ENCODE data around the gene KRTAP10-11.
"Not testable (repeated sequence)": the region's sequence is repeated elsewhere in the genome, so short reads cannot be mapped to it uniquely, and the experiment has no call there.

Gene KRTAP10-11

DNA sequence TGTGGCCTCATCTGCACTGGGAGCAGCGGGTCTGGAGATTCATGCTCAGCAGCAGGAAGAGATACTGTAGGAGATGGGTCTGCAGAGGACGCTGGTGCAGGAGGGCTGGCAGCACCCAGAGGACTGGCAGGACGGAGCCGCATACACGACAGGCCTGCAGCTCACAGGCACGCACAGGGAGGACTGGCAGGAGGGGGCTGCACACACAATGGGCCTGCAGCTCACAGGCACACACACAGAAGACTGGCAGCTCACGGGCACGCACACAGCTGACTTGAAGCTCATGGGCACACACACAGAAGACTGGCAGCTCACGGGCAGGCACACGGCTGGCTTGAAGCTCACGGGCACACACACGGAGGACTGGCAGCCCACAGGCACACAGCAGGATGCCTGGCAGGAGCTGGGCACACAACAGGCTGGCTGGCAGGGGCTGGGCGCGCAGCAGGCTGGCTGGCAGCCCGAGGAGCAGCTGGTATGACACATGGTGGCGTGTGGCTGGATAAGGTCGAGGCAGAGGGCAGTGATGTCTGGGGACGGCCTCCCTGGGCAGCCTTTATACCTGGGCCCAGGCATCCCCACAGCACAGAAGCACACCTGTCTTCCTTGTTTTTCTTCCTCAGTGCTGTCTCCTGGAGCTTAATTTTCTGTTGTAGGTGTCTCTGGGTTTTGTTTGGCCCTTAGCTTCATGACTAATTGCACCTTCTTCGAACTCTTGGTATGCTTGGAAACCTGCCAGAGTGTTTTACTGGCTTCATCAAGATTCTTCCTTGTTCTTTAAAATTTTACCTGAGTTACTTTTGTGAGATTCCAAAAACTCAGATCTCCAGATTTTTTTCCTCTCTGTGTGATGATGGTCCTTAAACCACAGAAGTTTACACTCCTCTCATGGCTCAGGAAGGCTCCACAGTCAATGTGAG lies 20.4 kb downstream of the KRTAP10-11 start, which contains the start of gene KRTAP12-2:
TSS of gene KRTAP12-2 (minus strand) at position 527 of the 920 bp plus-strand sequence. CDS start at position 486, 41 bp downstream.
- no peak for DNase-seq (ENCODE audit: low read depth)

DNA sequence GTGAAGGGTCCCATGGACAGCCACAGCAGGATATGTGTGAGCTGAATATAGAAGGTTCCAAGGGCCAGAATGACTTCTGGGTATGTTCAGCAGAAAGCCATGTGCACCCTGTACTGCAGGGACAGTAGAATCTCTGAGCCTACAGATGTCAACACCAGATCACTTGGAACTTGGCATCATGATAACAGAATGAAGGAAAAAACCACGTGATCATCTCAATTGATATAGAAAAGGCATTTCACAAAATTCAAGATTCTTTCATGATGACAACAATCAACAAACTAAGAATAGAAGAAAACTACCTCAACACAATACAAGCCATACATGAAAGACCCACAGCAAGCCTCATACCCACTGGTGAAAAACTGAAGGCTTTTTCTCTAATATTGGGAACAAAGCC lies 21.4 kb downstream of the KRTAP10-11 start:
- no peak for DNase-seq (ENCODE audit: low read depth)

DNA sequence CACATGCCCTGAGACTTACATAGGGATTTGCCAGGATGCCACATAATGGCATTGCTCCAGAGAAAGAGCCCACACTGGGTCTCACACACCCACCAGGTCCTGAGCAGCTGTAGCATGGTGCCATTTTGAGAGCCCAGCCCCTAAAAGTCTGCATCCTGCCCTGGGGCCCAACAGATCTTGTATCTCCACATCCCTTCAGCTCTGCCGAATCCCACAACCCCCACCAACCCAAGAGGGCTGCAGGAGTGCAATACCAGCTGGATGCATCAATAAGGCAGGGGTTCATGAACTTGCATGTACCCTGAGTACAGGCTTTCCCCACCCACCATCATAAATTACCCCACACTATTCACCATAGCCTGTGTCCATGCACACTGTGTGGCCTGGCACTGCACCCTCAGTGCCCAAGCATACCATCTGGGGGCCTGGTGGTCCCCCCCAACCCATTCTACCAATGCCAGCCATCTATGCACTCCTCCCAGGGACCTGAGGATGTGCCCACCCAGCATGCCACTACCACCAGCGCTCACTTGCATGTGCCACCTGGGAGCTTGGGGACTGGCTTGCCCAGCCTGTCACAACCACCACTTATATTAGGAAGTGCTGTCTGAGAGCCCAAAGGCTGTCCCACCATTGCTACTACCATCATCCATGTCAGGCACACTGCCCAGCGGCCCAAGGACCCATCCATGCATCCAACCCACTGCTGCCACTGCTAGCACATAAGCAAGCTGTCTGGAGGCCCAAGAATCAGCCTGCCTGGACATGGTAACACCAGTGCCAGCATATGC lies 24.6 kb downstream of the KRTAP10-11 start:
- no peak for DNase-seq (ENCODE audit: low read depth)

DNA sequence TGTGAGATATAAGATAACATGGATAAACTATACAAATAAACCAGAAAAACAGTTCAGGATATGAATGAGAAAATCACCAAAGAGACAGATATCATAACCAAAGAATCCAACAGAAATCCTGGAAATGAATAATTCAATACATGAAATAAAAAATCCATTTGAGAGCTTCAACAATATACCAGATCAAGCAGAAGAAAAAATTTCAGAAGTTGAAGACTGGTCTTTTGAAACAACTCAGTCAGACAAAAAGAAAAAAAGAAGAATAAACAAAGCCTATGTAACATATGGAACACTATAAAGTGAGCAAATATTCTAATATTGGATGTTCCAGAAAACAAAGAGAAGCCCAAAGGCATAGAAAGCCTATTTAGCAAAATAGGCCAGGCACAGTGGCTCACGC lies 25.7 kb downstream of the KRTAP10-11 start:
- DNase-seq (ENCODE audit: low read depth), result no peak

- no peak for DNase-seq (ENCODE audit: low read depth)
Measured at GRCh38 chr21:44677881-44678280, 31.7 kb downstream of the KRTAP10-11 start.

GRCh38 chr21:44681152-44681551 lies 34.9 kb downstream of the KRTAP10-11 start:
- DNase-seq (ENCODE audit: low read depth), result no peak

DNA sequence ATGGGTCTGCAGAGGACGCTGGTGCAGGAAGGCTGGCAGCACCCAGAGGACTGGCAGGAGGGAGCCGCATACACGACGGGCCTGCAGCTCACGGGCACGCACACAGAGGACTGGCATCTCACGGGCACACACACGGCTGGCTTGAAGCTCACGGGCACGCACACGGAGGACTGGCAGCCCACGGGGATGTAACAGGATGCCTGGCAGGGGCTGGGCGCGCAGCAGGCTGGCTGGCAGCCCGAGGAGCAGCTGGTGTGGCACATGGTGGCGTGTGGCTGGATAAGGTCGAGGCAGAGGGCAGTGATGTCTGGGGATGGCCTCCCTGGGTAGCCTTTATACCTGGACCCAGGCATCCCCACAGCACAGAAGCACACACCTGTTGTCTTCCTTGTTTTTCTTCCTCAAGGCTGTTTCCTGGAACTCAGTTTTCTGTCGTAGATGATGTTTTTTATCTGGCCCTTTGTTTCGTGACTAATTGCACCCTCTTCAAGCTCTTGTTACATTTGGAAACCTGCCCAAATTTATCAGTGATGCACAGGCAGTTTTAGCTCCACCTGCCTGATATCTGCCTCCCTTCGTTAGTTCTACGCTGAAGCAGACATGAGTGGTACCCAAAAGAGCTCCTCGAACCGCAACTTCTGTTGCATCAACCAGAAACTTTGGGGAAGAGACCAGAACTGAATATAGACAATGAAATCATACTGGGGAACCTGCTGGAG lies 35.8 kb downstream of the KRTAP10-11 start, which contains the start of gene KRTAP12-1:
TSS of gene KRTAP12-1 (minus strand) at position 303 of the 719 bp plus-strand sequence. CDS start at position 263, 40 bp downstream.
- DNase-seq (ENCODE audit: low read depth), result no peak

GRCh38 chr21:44682580-44683151 lies 36.5 kb downstream of the KRTAP10-11 start:
- no peak for DNase-seq (ENCODE audit: low read depth)

DNA sequence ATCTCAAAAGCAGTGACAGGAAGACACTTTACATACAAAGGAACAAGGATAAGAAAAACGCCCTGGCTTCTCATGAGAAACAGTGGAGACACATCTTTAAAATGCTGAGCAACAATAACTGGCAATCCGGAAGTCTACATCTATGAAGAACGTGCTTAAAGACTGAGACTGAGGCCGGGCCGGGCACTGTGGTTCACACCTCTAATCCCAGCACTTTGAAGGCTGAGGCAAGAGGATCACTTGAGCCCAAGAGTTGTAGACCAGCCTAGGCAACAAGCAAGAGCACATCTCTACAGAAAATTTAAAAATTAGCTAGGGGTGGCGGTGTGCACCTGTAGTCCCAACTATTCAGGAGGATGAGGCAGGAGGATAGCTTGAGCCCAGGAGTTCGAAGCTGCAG lies 37.9 kb downstream of the KRTAP10-11 start:
- DNase-seq (ENCODE audit: low read depth), result no peak

DNA sequence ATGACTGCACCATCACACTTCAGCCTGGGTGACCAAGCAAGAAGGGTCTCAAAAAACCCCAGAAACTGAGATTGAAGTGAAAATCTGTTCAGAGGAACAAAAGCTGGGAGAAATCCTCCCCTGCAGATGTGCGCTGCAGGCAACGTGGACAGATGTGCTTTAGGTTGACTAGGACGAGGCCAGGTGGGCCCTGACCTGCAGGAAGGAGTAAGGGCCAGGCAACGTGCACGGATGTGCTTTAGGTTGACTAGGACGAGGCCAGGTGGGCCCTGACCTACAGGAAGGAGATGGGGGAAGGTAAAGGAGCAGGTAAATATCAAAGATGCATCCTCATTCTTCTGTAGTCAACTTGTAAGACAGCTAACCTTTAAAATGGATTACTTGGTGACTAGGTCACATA lies 38.3 kb downstream of the KRTAP10-11 start:
- no peak for DNase-seq (ENCODE audit: low read depth)

- not testable (repeated sequence) for DNase-seq (ENCODE audit: low read depth)
Measured at GRCh38 chr21:44685050-44685449, 38.8 kb downstream of the KRTAP10-11 start.

DNA sequence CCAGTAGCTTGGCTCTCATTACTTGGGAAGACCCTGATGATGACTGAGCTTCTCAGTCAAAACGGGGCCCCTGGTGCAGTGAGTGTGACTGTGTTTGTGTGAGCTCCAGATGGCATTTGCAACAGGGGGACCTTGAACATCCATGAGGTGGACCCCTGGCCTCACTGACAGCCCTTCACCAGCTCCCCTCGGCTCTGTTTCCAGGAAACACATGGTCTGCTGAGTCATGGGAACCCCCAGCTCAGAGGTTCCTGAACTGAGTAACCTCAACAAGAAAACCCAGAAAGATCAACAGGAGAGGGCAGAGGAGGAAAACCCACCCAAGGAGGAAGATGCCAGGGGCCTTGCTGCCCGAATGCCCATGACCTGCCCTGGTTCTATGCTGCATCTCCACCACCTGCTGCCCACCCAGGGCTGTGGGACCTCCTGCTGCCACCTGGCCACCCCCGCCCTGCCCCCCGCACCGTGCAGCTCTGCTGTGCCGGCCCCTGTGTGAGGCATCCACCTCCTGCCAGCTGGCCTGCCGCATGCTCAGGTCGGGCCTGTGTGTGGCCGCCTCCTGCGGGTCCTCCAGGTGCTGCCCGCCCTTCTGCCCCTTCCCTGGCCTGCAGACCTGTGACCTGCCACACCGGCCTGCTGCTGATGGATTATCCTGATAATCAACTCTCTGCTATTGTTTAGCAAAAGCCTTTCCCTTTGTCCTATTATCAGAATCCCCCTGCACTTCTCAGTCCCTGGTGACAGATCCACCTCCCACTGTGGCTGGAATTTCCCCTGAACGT lies 40.0 kb downstream of the KRTAP10-11 start:
- no peak for DNase-seq (ENCODE audit: low read depth)

DNA sequence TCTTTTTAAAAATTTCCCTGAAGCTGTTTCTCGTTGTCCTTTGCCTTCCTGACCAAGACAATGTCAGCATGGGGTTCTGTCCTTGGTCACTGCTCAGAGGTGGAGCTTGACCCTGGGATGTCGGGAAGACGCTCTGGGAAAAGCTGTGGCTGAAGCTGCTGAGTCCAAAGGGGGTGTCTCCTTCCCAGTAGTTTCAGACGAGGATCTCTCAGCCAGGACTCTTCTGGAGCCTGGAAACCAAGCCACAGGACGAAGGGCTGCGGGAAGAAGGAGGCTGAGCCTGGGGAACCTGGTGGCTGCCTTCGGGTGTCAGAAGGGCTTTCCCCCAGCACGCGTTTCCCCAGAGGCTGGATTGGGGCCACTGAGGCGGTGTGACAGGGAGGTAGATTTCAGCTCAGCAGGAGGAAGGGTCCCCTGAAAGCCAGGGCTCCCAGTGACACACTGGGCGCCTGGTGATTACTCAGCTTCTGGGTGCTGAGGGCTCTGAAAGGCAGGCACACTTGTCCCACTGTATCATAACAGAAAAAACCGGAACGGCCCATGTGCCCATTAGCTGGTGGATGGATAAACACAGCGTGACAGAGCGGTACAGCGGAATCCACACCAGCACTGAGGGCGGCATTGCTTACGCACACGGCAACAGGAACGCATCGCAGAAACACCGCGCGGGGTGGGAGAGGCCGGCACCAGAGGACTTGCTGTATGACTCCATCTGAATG lies 40.8 kb downstream of the KRTAP10-11 start:
- DNase-seq (ENCODE audit: low read depth), result no peak

DNA sequence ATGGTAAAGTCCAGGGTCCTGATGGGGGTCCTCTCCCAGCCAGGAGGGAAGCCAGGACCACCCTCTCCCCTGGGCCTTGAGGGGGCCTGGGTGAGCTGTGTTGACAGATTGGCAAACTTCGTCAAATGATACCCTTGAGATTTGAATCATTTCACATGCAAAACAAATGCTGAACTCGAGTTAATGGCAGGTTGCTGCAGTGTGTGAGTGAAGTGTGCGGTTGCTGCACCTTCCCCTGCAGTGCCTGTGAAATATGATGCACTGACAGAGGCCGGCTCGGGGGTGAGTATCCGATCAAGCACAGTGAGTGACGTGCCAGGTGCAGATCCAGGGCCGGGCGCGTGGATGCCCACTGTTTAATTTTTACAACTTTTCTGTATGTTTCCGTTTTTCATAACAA lies 41.5 kb downstream of the KRTAP10-11 start:
- no peak for DNase-seq (ENCODE audit: low read depth)

GRCh38 chr21:44689740-44690139 lies 43.5 kb downstream of the KRTAP10-11 start:
- DNase-seq (ENCODE audit: low read depth), result not testable (repeated sequence)

- no peak for DNase-seq (ENCODE audit: low read depth)
Measured at GRCh38 chr21:44691686-44692085, 45.5 kb downstream of the KRTAP10-11 start.

DNA sequence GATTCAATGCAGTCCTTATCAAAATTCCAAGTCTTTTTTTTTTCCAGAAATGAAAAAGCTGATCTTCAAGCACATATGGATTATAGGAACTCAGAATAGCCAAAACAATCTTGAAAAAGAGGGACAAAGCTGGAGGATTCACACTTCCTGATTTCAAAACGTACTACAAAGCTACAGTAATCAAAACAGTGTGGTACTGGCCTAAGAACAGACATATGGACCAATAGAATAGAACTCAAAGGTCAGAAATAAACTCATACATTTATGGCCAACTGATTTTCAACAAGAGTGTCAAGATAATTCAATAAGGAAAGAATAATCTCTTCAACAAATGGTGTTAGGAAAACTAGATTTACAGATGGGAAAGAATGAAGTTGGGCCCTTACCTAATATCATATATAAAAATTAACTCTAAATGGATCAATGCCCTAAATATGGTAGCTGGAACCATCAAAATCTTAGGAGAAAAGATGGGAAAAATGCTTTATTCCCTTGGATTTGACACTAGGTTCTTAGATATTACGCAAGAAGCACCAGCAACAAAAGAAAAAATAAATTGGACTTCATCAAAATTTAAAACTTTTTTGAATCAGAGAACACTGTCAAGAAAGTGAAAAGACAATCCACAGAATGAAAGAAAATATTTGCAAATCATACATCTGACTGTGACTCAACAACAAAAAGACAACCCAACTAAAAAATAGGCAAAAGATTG lies 46.7 kb downstream of the KRTAP10-11 start:
- no peak for DNase-seq (ENCODE audit: low read depth)

DNA sequence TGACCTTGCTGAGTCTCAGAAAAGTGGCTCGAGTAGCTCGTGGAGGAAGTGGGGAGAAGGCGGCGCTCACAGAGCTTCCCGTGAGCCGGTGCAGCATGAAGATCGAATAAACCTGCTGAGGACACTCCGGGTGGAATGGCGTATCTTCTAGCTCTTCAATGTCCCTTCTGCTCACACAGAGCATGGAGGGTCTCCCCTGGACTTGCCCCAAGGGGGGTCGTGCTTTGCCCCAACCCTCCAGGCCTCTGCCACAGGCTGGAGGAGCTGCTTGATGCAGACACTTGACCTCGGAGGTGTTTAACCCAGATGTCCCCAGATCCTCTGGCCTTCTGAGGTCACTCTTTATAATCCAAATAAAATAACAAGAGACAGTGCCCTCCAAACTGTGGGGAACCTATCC lies 48.6 kb downstream of the KRTAP10-11 start:
- DNase-seq (ENCODE audit: low read depth), result no peak

DNA sequence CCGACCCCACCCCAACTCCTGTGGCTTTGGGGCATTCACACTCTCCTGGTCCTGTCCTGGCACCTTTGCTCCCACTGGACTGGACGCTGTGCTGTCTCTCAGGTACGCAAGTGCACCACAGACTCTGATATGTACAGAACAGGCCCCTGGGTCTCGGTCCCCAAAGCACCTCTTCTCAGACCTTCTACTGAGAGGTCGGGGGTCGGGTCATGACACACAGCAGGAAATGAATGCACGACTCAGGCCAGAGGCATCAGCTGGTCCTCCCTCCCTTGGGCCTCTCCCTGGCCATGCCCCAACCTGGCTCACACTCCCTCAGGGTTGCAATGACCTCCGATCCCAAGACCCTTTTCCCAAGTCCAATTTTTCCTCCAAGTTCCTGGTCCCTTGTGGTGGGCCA lies 49.0 kb downstream of the KRTAP10-11 start:
- no peak for DNase-seq (ENCODE audit: low read depth)

DNA sequence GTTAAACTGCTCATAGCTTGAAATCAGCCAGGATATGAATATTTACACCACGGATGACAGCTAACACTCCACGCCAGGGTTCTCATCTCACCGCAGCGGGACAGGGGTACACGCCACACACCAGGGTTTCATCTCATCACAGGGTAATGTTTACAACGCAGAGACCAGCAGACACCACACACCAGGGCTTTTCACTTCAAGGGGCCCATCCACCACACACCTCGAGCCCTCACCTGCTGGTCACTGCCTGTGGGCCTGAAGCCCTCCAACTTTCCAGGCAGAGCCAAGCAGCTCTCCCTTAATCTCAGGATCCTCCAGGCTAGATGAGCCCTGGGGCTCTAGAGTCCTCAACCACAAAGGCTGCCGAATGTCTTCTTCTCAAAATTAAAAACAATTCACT lies 49.4 kb downstream of the KRTAP10-11 start:
- DNase-seq (ENCODE audit: low read depth), result no peak

Data from stimulated activated CD8-positive, alpha-beta memory T cell treated with anti-CD3 and anti-CD28 coated beads, Interleukin-4, amount 100 ng/mL, for 24 hours (primary cell).